Islet precursor cell (in vitro differentiated cells): Measurements from ENCODE around the gene IGFBP3.

Experiments
- DNase-seq: peaks from one replicate; pipeline ENCODE4 v3.0.0-alpha.2; 2018

Gene IGFBP3

DNA sequence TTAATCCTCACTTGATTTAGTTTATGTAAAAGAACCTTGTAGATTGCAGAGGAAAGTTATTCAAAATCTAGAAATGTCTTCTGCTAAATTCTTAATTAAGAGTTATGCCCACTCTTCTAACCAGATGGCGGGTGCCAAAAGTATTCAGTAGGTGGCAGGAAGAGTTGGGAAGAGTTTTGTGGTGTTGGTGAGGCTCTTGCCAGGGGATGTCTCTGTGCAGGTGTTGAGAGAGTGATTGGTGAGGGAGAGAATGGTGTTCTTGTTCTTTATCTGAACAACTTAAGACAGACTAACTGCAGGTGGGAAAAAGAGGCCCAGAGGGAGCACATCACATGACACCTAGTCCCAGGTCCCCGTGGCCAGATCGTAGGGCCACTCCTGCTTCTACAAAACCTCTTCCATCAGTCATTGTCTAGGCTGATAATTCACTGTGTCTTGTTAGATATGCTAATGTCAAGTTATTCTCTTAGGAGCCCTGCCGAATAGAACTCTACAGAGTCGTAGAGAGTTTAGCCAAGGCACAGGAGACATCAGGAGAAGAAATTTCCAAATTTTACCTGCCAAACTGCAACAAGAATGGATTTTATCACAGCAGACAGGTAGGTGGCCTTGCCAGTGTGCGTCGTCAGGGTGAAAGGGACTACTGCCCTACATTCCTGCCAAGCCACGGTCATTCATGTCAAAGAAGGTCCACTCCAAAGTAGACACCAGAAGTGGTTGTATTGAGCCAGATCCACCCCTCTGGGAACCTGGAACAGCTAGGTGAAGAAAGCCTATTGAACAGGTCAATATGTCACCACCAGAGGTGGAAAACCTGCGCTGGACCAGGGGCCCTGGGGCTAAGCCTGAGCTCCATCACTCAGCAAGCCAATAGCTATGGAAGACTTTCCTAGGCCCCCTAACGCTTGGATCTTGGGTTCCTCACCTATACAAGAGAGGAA lies 29.3 kb downstream of the IGFBP3 start:
- no peak for DNase-seq

DNA sequence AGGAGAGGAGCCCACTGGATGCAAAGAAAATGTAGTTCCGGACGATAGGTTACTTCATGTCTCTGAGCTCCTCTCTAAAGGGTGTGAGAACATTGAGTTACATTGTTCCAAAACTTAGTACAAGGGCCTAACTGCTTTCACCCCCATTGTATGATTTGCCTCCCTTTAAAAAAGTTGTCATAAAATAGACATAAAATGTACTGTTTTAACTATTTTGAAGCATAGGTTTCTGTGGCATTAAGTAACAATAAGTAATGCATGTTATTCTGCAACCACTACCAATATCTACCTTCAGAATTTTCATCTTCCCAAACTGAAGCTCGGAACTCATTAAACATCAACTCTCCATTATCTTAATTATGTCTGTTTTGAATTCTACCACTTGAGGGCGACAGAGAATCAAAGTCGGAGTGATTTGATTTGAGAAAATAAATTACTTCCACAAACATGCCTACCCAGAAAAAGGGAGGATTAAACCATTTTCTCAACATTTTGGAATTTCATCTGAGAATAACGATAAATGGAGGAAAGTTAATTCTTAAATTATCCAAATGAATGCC lies 30.1 kb downstream of the IGFBP3 start:
- no peak for DNase-seq

DNA sequence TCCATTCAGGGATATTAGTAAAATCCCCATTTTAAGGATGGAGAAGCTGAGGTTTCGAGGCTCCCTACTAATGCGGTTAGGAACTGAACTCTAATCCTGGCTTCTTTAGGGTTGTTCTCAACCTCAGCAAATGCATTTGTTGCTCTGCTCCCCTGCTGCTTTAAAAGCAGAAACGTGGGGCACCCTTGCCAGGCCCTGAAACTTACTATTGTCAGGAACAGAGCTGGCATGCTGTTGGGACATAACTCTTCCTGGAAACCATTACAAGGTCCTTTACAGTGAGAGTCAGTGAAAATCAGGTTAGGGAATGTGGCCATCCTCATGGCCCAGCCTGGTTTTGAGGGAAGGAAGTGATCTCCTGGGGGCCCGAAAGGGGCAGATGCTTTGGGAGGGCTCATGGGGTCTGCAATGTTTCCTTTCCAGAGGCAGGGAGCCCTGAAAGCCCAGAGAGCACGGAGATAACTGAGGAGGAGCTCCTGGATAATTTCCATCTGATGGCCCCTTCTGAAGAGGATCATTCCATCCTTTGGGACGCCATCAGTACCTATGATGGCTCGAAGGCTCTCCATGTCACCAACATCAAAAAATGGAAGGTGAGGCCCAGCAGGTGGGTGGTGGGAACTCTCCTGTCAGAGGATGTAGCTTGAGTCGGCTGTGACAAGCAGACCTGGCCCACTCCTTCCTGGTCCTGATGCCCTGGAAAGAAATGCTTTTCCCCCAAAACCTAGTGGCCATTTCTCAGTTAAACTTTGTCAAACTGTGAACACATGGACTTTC lies 30.8 kb downstream of the IGFBP3 start:
- no peak for DNase-seq

DNA sequence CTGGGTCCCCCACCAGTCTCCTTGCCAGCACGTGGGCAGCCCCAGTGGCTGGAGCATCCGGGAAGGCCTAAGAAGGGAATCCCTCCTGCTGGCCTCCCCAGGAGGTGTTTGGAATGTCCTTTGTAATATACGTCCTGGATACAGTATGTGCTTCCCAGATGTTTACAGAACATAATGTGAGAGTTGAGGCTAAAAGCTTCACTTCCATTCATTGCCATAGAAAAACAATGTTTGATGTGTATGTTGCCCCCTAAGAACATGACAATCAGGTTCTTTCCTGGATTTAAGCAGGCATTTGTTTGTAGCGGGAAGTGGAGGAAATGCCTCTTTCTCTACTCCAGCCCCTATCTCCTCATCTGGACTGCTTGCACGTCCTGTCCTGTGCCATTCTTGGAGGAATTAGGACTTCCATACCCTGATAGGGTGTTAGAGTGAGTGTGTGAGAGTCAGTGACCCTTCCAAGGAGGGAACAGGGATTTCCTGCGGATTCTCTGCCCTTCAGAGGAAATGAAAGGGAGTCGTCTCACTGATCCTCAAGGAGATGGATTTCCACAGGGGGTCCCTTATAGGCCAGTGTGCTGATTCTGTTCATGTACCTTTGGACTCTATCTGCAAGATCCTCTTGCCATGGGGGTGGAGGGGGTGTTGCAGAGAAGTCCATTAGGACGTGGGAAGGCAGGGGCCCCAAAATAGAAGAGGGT lies 31.6 kb downstream of the IGFBP3 start:
- no peak for DNase-seq

DNA sequence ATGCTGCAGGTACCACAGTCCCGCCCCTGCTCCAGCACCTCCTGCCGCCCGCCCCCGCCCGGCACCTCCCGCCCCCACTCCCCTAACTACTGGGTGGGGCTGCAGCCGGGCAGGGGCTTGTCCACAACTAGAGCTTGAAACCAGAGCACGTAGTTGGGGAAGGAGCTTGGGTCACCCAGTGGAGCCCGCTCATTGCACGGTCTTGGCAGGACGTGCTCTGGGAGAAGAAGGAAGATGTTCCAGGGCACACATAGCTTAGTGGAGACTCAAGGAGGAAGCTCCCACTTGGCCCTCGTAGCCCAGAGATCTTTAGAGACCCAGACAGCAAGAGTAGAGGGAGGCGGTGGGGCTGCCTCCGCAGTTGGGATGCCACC lies 32.1 kb downstream of the IGFBP3 start:
- DNase-seq: peak; percentile 66

DNA sequence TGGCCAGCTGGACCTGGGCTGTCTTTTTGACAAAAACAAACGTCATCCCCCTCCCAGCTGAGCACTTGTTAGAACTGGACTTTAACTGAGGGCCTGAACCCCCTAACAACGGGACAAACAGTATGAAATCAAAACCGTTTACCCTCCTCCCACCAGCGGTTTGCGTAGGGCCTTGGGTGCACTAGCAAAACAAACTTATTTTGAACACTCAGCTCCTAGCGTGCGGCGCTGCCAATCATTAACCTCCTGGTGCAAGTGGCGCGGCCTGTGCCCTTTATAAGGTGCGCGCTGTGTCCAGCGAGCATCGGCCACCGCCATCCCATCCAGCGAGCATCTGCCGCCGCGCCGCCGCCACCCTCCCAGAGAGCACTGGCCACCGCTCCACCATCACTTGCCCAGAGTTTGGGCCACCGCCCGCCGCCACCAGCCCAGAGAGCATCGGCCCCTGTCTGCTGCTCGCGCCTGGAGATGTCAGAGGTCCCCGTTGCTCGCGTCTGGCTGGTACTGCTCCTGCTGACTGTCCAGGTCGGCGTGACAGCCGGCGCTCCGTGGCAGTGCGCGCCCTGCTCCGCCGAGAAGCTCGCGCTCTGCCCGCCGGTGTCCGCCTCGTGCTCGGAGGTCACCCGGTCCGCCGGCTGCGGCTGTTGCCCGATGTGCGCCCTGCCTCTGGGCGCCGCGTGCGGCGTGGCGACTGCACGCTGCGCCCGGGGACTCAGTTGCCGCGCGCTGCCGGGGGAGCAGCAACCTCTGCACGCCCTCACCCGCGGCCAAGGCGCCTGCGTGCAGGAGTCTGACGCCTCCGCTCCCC lies 32.7 kb downstream of the IGFBP3 start, which contains the start of gene IGFBP1:
Gene IGFBP1, plus strand, starts transcription at position 304 of the 808 bp plus-strand sequence. Its CDS starts 165 bp downstream, at position 469.
- DNase-seq: peak; percentile 65

DNA sequence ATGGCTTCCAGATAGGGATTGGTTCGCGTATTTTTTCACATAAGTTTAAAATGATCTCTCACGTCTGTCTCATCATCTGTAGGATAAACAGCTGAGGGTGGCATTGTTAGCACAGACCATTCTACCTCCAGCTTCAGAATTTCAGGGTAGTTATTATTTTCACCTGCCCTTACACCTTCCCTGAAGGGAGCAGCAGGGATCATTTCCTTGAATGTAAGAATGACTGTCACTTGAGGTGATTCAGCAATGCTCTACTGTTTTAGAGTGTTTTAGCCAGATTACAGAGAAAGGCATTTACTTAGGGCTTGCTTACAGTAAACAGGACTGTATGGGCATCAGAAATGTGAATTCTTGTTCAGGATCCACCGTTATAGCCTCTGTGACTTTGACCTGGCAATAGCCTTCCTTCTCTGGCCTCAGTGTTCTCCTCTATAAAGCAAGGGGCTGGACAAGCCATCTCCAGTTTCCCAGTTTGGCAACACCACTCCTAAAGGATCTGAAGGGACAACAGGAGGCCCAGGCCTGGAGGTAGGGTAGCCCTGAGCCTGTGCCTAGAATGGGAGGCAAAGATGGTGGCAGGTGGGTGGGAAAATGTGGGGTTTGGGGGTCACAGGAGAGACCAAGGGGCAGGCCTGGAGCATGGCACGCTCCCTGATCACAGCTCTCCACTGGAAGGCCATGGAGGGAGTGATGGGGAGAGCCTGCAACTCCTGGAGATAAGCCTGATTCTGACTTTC lies 34.0 kb downstream of the IGFBP3 start:
- DNase-seq: no peak

DNA sequence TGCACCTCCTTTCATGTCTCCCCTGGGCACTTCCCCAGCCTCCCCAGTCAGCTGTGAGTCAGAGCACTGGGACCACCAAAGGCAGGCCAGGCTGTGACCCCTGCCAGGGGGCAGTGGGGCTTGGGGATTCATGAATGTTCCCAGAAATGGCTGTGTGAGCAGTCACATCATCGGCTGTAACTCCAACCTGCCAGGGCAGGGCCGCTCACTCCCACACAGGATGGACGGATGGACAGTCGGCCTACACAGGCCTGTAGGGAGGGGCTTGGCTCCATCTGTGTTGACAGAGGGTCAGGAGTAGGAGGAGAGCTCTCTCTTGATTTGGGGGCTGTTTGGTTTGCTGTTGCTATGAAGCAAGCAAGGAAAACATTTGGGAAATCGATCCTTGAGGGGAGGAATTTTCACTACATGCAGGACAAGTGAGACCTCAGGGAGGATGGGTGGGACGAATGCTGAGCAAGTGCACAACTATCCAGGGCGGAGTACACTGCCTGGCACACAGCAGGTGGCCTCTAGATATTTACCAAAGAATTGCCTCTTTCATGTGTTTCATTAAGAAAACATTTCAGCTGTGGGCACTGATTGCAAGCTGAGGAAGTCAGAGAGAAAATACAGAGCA lies 35.7 kb downstream of the IGFBP3 start:
- no peak for DNase-seq

DNA sequence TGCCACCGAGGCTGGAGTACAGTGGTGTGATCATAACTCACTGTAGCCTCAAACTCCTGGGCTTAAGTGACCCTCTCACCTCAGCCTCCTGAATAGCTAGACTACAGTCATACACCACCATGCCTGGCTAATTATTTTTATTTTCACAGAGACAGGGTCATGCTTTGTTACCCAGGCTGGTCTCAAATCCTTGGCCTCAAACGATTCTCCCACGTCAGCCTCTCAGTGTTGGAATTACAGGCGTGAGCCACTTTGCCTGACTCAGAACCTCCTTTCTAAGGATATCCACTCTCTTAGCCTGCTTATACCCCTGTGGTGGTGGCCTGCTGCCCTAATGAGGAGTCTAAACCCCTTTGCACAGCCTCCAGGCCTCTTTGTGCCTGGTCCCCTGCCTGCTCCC lies 36.9 kb downstream of the IGFBP3 start:
- peak; percentile 17 for DNase-seq

DNA sequence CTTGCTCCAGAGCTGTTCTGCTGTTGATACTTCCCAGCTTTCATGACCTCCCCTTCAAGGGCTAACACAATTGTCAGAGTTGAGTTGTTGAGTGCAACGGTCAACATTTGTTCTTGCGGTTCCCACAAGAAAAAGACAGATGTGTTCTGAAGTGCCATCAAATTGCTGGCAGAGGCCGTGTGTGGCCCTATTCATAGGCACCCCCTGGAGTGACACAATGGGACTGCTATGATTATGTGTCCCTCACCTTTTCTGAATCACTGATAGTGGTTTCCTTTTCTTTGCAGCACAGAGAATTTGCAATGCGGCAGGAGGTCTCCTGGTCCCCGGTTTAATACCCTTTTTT lies 38.6 kb downstream of the IGFBP3 start:
- no peak for DNase-seq

DNA sequence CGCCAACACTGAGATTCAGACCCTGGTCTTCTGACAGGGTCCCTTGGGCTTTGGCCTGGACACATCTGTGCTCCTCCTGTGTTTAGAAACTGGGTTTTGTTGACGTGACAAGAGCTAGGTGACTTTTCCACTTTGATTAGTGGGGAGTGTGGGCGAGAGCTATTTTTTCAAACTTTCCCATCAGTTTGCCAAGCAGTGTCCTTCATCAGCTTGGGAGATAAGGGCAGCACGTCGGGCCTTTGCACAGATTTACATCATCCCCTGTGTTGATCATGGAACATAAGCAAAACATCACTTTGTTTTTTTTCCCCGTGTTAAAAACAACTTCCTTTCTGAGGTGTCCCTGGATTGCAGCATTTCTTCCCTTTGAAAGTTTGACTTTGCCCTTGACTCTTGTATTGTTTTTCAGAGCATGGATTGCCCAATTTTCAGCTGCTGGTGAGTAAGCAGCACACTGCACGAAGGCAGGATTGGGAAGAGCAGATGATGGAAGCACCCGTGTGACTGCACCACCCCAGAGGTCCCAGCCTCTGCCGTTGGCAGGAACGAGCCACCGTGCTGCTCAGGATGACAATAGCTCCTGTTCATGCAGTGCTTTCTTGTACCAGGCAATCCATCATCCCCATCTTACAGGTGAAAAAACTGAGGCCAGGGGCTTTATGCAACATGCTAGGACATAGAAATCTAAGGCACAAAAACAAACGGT lies 39.2 kb downstream of the IGFBP3 start:
- no peak for DNase-seq

DNA sequence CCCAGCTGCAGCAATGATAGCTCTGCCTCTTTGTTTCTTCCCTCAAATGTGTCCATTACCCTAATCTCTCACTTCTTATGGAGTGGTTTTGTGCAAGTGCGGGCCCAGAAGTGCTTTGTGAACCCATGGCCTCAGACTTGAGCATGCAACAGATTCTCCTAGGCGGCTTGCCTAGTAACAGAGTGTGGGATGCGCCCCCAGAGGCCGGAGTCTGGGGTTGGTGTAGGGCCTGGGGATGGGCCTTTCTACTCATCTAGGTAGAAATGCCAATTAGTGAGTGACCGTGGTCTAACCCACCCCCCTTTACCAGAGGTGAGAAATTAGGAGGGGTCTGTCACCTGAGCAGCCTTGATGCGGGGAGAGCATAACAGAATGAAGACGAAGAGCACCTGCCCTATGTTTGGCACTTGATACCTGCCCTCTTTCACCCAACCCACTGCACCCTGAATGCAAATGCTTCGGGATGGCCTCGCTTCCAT lies 39.8 kb downstream of the IGFBP3 start:
- DNase-seq: no peak

DNA sequence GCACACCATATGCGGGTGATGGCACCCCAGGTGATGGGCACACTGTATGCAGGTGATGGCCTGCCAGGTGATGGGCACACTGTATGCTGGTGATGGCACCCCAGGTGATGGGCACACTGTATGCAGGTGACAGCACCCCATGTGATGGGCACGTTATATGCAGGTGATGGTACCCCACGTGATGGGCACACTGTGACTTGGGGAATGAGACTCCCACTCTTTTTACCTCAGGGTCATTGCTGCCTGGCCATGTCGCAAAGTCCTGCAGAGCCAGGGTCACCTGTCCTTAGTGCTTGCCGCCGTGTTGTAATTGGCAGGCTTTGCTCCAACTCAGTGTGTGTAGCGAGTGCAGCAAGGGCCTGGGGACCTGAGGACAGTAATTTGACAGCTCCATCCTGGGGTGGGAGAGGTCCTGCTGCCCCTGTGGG lies 40.6 kb downstream of the IGFBP3 start:
- DNase-seq: no peak

DNA sequence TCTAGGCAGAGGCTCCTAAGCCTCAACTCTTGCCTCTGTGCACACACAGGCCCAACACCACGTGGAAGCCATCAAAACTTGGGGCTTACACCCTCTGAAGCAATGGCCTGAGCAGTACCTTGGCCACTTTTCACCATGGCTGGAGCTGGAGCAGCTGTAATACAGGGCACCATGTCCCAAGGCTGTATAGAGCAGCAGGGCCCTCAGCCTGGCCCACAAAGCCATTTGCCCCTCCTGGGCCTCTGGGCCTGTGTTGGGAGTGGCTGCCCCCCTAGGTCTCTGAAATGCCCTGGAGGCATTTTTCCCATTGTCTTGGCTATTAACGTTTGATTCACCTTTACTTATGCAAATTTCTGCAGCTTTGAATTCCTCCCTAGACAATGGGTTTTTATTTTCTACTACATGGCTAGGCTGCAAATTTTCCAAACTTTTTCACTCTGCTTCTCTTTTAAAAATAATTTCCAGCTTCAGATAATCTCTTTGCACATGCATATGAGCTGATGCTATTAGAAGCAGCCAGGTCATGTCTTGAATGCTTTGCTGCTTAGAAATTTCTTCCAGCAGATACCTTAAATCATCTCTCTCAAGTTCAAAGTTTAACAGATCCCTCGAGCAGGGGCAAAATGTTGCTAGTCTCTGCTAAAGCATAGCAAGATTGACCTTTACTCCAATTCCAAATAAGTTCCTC lies 42.5 kb downstream of the IGFBP3 start:
- no peak for DNase-seq

DNA sequence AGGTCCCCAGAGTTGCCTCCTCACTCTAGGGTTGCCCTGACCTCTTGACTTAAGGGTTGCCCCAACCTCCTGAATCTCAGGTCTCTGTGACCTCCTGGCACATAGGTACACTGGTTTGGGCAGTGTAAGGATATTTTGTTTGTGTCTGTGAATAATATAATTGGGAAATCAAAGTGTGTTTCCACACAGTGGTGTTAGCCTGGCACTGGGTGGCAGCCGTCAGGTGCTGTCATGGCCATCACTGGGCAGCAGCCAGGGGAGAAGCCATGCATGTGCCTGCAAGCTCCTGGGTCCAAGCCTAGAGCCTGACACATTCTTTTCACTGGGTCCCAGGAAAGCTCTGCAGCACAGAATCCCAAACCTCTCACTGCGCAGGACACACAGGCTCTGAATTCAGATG lies 44.6 kb downstream of the IGFBP3 start:
- no peak for DNase-seq

DNA sequence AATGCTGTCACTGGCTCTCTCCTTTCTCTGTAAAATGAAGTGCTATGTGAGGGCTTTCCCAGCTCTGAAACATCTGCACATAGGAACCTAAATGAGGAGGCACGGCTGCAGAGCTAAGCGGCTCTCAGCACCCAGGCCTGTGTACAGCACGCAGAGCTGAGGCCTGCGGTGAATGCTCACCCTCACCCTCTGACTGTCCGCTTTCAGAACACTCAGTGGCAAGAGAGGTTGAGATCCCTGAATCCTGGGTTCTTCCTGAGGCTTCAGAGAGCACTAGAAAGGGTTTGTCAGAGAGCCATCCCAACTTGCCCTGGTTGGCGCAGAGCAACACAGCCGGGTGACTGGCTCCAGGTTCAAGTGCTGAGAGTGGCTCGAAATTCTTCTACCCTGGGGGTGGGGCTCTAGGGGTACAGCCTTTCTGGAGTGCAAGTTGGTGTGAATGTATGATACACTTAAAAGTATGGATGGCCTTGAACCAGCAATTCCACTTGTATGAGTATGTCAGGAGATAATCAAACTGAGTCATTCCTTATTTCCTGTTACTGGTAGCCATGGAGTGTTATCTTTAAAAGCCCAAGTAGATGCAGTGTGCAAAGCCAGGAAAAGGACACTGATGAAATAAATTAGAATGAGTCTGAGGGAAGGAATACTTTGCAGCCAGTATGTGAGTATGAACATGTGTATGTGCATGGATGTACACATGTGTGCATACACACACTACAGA lies 46.5 kb downstream of the IGFBP3 start:
- no peak for DNase-seq

DNA sequence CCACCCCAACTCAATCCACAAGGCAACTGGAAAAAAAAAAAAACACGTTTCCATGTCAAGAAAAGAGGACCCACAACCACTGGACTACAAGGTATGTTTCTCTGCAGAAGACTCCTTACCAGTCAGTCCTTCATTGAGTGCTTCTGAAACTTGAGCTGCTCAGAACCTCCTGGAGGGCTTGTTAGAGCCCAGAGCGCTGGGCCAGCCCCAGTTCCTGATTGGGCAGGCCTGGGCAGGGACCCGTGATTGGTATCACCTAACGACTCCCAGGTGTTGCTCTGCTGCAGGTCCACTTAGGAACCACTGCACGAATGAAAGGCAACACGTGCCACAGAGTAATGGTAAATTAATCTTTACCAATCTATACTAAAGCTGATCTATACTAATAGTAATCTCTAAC lies 47.7 kb downstream of the IGFBP3 start:
- DNase-seq: no peak

DNA sequence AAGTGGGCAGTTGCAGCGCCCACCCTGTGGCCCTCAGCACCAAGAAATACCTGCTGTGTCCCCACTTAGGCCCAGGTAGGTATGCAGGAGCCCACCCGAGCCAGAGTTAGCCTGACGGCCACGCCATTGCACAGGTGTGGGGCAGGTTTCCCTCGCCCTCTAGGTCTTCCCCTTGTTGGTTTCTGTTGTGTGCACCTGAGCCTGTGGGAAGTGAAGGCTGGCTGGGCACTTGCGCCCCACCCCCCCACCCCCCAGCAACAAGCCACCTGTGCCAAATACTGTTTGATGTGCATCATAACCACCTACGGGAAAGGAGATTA lies 48.1 kb downstream of the IGFBP3 start, which contains the start of gene CCDC201:
Gene CCDC201, minus strand, starts transcription at position 48 of the 320 bp plus-strand sequence. CDS start 75 bp downstream, outside the sequence.
- no peak for DNase-seq
